Hepatocyte (in vitro differentiated cells): Measurements from ENCODE around the gene TSPAN31.

Experiments used
- EZH2phosphoT487 ChIP-seq: fragments of 200-600 bp; sonication (generic); IDR thresholded peaks from one replicate; pipeline ENCODE4 v1.6.1; 2018; ENCODE audit warnings: antibody characterized with exemption, mild to moderate bottlenecking, low read depth, moderate library complexity; ENCODE audit not compliant: unreplicated experiment, severe bottlenecking
- TF ChIP-seq, protein P1 (sequence below): fragments of 200-600 bp; sonication (generic); IDR thresholded peaks from 2 replicates; pipeline ENCODE4 v1.5.1; 2016; ENCODE audit warnings: antibody characterized with exemption, mild to moderate bottlenecking; ENCODE audit not compliant: poor library complexity

DNA sequence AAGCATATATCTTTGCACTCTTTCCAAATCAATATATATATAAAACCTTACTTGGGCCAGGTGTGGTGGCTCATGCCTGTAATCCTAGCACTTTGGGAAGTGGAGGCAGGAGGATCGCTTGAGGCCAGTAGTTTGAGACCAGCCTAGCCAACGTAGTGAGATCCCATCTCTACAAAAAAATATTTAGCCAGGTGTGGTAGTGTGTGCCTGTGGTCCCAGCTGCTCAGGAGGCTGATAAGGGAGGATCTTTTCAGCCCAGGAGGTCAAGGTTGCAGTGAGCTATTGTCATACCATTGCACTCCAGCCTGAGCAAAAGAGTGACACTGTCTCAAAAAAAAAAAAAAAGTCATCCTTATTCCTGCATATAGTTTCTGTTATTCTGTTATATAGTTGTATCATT is 36.5 kb upstream of the TSPAN31 start:
- TF ChIP-seq, protein P1, sequence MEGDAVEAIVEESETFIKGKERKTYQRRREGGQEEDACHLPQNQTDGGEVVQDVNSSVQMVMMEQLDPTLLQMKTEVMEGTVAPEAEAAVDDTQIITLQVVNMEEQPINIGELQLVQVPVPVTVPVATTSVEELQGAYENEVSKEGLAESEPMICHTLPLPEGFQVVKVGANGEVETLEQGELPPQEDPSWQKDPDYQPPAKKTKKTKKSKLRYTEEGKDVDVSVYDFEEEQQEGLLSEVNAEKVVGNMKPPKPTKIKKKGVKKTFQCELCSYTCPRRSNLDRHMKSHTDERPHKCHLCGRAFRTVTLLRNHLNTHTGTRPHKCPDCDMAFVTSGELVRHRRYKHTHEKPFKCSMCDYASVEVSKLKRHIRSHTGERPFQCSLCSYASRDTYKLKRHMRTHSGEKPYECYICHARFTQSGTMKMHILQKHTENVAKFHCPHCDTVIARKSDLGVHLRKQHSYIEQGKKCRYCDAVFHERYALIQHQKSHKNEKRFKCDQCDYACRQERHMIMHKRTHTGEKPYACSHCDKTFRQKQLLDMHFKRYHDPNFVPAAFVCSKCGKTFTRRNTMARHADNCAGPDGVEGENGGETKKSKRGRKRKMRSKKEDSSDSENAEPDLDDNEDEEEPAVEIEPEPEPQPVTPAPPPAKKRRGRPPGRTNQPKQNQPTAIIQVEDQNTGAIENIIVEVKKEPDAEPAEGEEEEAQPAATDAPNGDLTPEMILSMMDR = no peak
- TF ChIP-seq EZH2phosphoT487 = no peak
